HepG2 (cell line): ENCODE measurements around the gene DDX24. TPM values are rescaled to one million over a fixed set of nuclear protein-coding genes. Genes with fewer than 3 reads are reported as not detected.

Experiments
- CREB1 ChIP-seq, 2 experiments: fragments of 450-650 bp in 1 of 2; IDR thresholded peaks; 2 replicates each; pipeline ENCODE4 v1.6.1; 2016 to 2017; ENCODE audit warnings: control low read depth in 1 of 2, mild to moderate bottlenecking in 1 of 2, missing compliant biosample characterization in 1 of 2, missing genetic modification characterization in 1 of 2
- ELF4 ChIP-seq: sonication (generic); formaldehyde crosslinking; IDR thresholded peaks from 2 replicates; pipeline ENCODE4 v1.5.0; 2020; ENCODE audit warnings: missing genetic modification reagents, mild to moderate bottlenecking, moderate library complexity, borderline replicate concordance
- ETV5 ChIP-seq: IDR thresholded peaks from 2 replicates; pipeline ENCODE4 v1.6.1; 2018; ENCODE audit warnings: missing biosample characterization, missing genetic modification reagents, inconsistent platforms, borderline replicate concordance
- FOXK1 ChIP-seq: sonication (generic); formaldehyde crosslinking; IDR thresholded peaks from 2 replicates; pipeline ENCODE4 v1.4.0; 2020; ENCODE audit warnings: low read depth, missing genetic modification reagents, borderline replicate concordance
- HBP1 ChIP-seq: IDR thresholded peaks from 2 replicates; pipeline ENCODE4 v1.6.1; 2016; ENCODE audit warnings: low read depth, control low read depth
- HNF4G ChIP-seq, 2 experiments: sonication (generic) in 1 of 2; formaldehyde crosslinking in 1 of 2; IDR thresholded peaks; 2 replicates each; pipeline versions ENCODE4 v1.4.0 to v1.6.1; 2011 to 2020; ENCODE audit warnings: borderline replicate concordance in 2 of 2, low read depth in 2 of 2, mild to moderate bottlenecking in 2 of 2, low read length in 1 of 2, missing genetic modification reagents in 1 of 2, moderate library complexity in 1 of 2
- RARA ChIP-seq: IDR thresholded peaks from 2 replicates; pipeline ENCODE4 v1.6.1; 2016; ENCODE audit warnings: missing genetic modification reagents, missing compliant biosample characterization
- RBFOX2 ChIP-seq: fragments of 200-400 bp; formaldehyde crosslinking; IDR thresholded peaks from 2 replicates; pipeline ENCODE4 v1.6.1; 2017; ENCODE audit warnings: low read depth, mild to moderate bottlenecking, low read length
- SRY ChIP-seq: sonication (generic); formaldehyde crosslinking; IDR thresholded peaks from 2 replicates; pipeline ENCODE4 v1.8.0; 2022; ENCODE audit warnings: mild to moderate bottlenecking, missing genetic modification reagents
- XRCC5 ChIP-seq: fragments of 200-400 bp; formaldehyde crosslinking; optimal IDR thresholded peaks from 2 replicates; pipeline ENCODE3; 2017; ENCODE audit warnings: mild to moderate bottlenecking, low read length
- ZBTB7B ChIP-seq: sonication (generic); formaldehyde crosslinking; IDR thresholded peaks from 2 replicates; pipeline ENCODE4 v1.4.0; 2020; ENCODE audit warnings: missing genetic modification reagents
- ZMYM4 ChIP-seq: sonication (generic); formaldehyde crosslinking; IDR thresholded peaks from 2 replicates; pipeline ENCODE4 v1.8.1; 2023; ENCODE audit warnings: mild to moderate bottlenecking, missing genetic modification reagents
- ZNF280D ChIP-seq: sonication (generic); formaldehyde crosslinking; IDR thresholded peaks from 2 replicates; pipeline ENCODE4 v1.5.1; 2020; ENCODE audit warnings: mild to moderate bottlenecking, missing genetic modification reagents
- ZNF451 ChIP-seq: sonication (generic); formaldehyde crosslinking; IDR thresholded peaks from 2 replicates; pipeline ENCODE4 v1.5.0; 2020; ENCODE audit warnings: mild to moderate bottlenecking, missing genetic modification reagents
- ZNF564 ChIP-seq: sonication (generic); formaldehyde crosslinking; IDR thresholded peaks from 2 replicates; pipeline ENCODE4 v1.8.1; 2023; ENCODE audit warnings: mild to moderate bottlenecking, missing genetic modification reagents
- ZNF609 ChIP-seq: sonication (generic); formaldehyde crosslinking; IDR thresholded peaks from 2 replicates; pipeline ENCODE4 v1.4.0; 2020; ENCODE audit warnings: mild to moderate bottlenecking, missing genetic modification reagents, borderline replicate concordance
- ZNF75D ChIP-seq: sonication (generic); formaldehyde crosslinking; IDR thresholded peaks from 2 replicates; pipeline ENCODE4 v1.8.1; 2023; ENCODE audit warnings: missing genetic modification reagents, mild to moderate bottlenecking, borderline replicate concordance
- polyA plus RNA-seq, 8 experiments: library from polyadenylated mRNA; depleted of rRNA in 3 of 8; stranded (reverse) in 7 of 8; unstranded in 1 of 8; fragments of >200 nt; fragmentation: Illumina TruSeq in 4 of 8; extraction: Trizol in 4 of 8; gene quantifications; 2 replicates each; pipeline versions ENCODE4 v1.2.1 to v1.2.3, GENCODE V29; 2011 to 2016; ENCODE audit warnings: low read depth in 4 of 8, missing spikeins in 1 of 8, mixed read lengths in 1 of 8; ENCODE audit not compliant: insufficient read depth in 1 of 8
- total RNA-seq, 5 experiments: library from RNA; depleted of rRNA; stranded (reverse); fragments of >200 nt; fragmentation: Illumina TruSeq; extraction: Trizol; gene quantifications; 2 replicates each; pipeline ENCODE4 v1.2.3, GENCODE V29; 2016; ENCODE audit warnings: low read depth in 1 of 5

Gene DDX24
- total and polyA plus RNA-seq, 2 of the 13 experiments (the other 11 are each of a cell fraction or from before 2014, with no cell fraction given) = 67.3 to 149 TPM

GRCh38 chr14:94026173-94026888, 54.7 kb downstream of the DDX24 start, which contains the start of gene OTUB2 (continued):
- peak; percentile 62; the same call in 1 of the 2 replicates for TF ChIP-seq ZNF280D (CRISPR knock-in tag)
- TF ChIP-seq RARA (CRISPR knock-in tag) = peak; percentile 26; the same call in 1 of the 2 replicates
- no peak for TF ChIP-seq ELF4 (CRISPR knock-in tag)
- TF ChIP-seq ZMYM4 (CRISPR knock-in tag) = peak; percentile 62; the same call in 1 of the 2 replicates
- TF ChIP-seq HBP1 (CRISPR knock-in tag) = no peak
- TF ChIP-seq FOXK1 (CRISPR knock-in tag) = peak; percentile 59; the same call in 1 of the 2 replicates
- peak; percentile 90 for TF ChIP-seq CREB1 (IDR thresholded peaks at IDR 0.05)
- peak; percentile 96 for TF ChIP-seq CREB1 (CRISPR knock-in tag; IDR thresholded peaks at IDR 0.05)
- TF ChIP-seq SRY = no peak
- peak; percentile 25; the same call in 1 of the 2 replicates for TF ChIP-seq HNF4G (IDR thresholded peaks at IDR 0.05; ENCODE audit: borderline replicate concordance, low read depth, low read length)
- TF ChIP-seq HNF4G (CRISPR knock-in tag; IDR thresholded peaks at IDR 0.05; ENCODE audit: borderline replicate concordance, low read depth) = no peak
- TF ChIP-seq ZNF75D (CRISPR knock-in tag) = no peak
- TF ChIP-seq XRCC5 = peak; percentile 89
- TF ChIP-seq ZNF609 (CRISPR knock-in tag) = peak; percentile 17; the same call in 1 of the 2 replicates
- TF ChIP-seq RBFOX2 = peak; percentile 40; the same call in 1 of the 2 replicates
- TF ChIP-seq ZNF564 (CRISPR knock-in tag) = no peak
- no peak for TF ChIP-seq ZNF451 (CRISPR knock-in tag)
- TF ChIP-seq ETV5 (CRISPR knock-in tag) = 0 out of 2 replicates have a peak, but pooled peaks have one; percentile 18
- peak; percentile 90 for TF ChIP-seq ZBTB7B (CRISPR knock-in tag)
